ENCODE measurements around the gene ZC3H12A. TPM values are rescaled to one million over a fixed set of nuclear protein-coding genes. Genes with fewer than 3 reads are reported as not detected.

ZC3H12A gene
- total RNA-seq, 1 experiment from 2014 or later = 6.7 TPM

DNA sequence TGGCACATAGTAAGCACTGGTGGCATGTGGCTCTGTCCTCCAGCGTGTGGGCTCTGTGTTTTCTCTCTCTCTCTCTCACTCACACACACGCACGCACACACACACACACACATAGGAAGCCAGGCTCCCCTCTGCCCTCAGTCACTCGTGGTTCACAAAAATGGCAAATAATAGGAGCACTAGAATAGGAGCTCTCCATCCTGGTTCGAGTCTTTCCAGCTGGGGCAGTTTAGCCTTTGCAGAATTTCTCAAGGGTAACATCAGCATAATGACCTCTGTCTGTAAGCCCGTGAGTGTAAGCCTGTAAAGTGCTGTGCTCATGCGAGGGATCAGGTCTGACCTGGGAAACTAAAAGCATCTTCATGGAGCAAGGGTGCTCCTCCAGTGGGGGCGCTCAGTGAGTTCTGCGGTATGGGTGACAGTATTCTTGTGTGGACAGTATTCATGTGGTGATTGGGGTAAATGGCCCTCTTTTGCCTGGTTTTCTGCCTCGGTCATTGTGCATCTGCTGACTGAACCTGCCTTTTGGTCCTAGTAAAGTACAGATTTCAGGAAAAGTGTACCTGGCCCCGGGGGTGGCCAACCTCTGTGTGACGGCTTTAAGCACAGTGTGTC lies 842 bp upstream of the ZC3H12A start:
- Histone ChIP-seq H3K14ac (ENCODE audit: insufficient read depth, low read length) (no peak overlapping the region), H3K79me2 (ENCODE audit: insufficient read depth, low read length) (peaks cover 3% of the 10 kb centered on the region; the same call in 1 of the 2 replicates), H3K27ac (ENCODE audit: insufficient read length, low read depth, low read length) (no peak overlapping the region), H2BK15ac (ENCODE audit: low read depth, low read length) (no peak overlapping the region), H3K9ac (ENCODE audit: extremely low read depth, insufficient read length, low read length) (no peak overlapping the region), H3K4me1 (ENCODE audit: insufficient read depth, low read length) (peaks cover 17% of the 10 kb centered on the region; the same call in 1 of the 2 replicates), H3K23me2 (ENCODE audit: insufficient read length, low read depth, low read length, poor library complexity, severe bottlenecking) (peaks cover 13% of the 10 kb centered on the region), H2AK5ac (ENCODE audit: insufficient read length, low read length) (no peak overlapping the region), H4K5ac (ENCODE audit: insufficient read length, low read depth, low read length) (no peak overlapping the region), H2AFZ (ENCODE audit: low read length) (no peak overlapping the region), H3K27me3 (ENCODE audit: insufficient read depth, low read length) (peaks cover 4% of the 10 kb centered on the region; the same call in 1 of the 2 replicates), H2BK5ac (ENCODE audit: insufficient read length, low read length) (no peak overlapping the region), H4K91ac (ENCODE audit: insufficient read length, low read depth, low read length) (no peak overlapping the region), H3K4me2 (ENCODE audit: insufficient read depth, insufficient read length, low read length) (peak overlapping the region; percentile 98), H4K20me1 (ENCODE audit: control insufficient read depth, insufficient read depth, insufficient read length) (no peaks in the 10 kb centered on the region), H3K4ac (ENCODE audit: low read depth, low read length) (no peak overlapping the region), H4K8ac (replicated peaks; ENCODE audit: insufficient read length, low read depth, low read length) (no peak overlapping the region), H3K9me3 (ENCODE audit: control insufficient read depth, low read depth, low read length) (no peaks in the 10 kb centered on the region), H3T11ph (ENCODE audit: low read length) (no peak overlapping the region), H3K79me1 (ENCODE audit: insufficient read depth, low read depth, low read length, poor library complexity, severe bottlenecking) (no peaks in the 10 kb centered on the region), H2BK20ac (ENCODE audit: low read depth, low read length, poor library complexity, severe bottlenecking) (no peak overlapping the region), H3K56ac (ENCODE audit: insufficient read length, low read depth, low read length) (no peak overlapping the region), H2BK12ac (ENCODE audit: insufficient read length, low read depth, low read length) (no peak overlapping the region), H3K23ac (ENCODE audit: insufficient read length, low read depth, low read length) (no peak overlapping the region), H3K18ac (ENCODE audit: insufficient read length, low read depth, low read length) (peak overlapping the region; percentile 18), H2BK120ac (ENCODE audit: low read depth, low read length, poor library complexity, severe bottlenecking) (no peak overlapping the region)
- Mint-ChIP-seq H3K27ac (peak overlapping the region in 1 of 3 experiments; percentile 27; a peak in 1 of 7 replicates), H3K27me3 (ENCODE audit: low read depth) (peaks cover 18% of the 10 kb centered on the region), H3K4me3 (peak overlapping the region; percentile 69 to 81), H3K36me3 (ENCODE audit: insufficient read depth in 1 of 3, low read depth in 3 of 3) (peaks cover 9% of the 10 kb centered on the region in 3 experiments; a peak in 5 of 7 replicates), H3K9me3 (no peaks in the 10 kb centered on the region), H3K4me1 (peaks cover 48 to 53% of the 10 kb centered on the region in 2 experiments)
- no CpG with 5 or more reads among the region's 12 CpGs for WGBS (ENCODE audit: extremely low coverage, insufficient read length, low lambda C conversion rate)
- TF ChIP-seq, protein P1, sequence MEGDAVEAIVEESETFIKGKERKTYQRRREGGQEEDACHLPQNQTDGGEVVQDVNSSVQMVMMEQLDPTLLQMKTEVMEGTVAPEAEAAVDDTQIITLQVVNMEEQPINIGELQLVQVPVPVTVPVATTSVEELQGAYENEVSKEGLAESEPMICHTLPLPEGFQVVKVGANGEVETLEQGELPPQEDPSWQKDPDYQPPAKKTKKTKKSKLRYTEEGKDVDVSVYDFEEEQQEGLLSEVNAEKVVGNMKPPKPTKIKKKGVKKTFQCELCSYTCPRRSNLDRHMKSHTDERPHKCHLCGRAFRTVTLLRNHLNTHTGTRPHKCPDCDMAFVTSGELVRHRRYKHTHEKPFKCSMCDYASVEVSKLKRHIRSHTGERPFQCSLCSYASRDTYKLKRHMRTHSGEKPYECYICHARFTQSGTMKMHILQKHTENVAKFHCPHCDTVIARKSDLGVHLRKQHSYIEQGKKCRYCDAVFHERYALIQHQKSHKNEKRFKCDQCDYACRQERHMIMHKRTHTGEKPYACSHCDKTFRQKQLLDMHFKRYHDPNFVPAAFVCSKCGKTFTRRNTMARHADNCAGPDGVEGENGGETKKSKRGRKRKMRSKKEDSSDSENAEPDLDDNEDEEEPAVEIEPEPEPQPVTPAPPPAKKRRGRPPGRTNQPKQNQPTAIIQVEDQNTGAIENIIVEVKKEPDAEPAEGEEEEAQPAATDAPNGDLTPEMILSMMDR (conservative IDR thresholded peaks at IDR 0.05) = no peak
- DNase-seq = no peak

All from H9 (cell line).